HG03045 (cell line): Measurements from ENCODE around the gene SLC17A7.
"Not testable (repeated sequence)": the region's sequence is repeated elsewhere in the genome, so short reads cannot be mapped to it uniquely, and the experiment has no call there.

Experiments used
- ATAC-seq: cut with Tn5 transposase; IDR thresholded peaks from one replicate; pipeline ENCODE4 v1.9.1; 2021; ENCODE audit warnings: mild to moderate bottlenecking, moderate library complexity; ENCODE audit not compliant: unreplicated experiment

SLC17A7 gene

GRCh38 chr19:49441210-49441959 lies at the start of gene SLC17A7:
SLC17A7 (minus strand) TSS chr19:49441527; CDS start chr19:49441379, 148 bp downstream.
- no peak for ATAC-seq

- ATAC-seq, result no peak
Observed at GRCh38 chr19:49490287-49491029, 49.1 kb upstream of the SLC17A7 start.

GRCh38 chr19:49489601-49490167 lies 48.4 kb upstream of the SLC17A7 start:
- ATAC-seq, result no peak

GRCh38 chr19:49488863-49489537 lies 47.7 kb upstream of the SLC17A7 start:
- no peak for ATAC-seq

- ATAC-seq, result no peak
Observed at GRCh38 chr19:49488046-49488862, 46.9 kb upstream of the SLC17A7 start.

GRCh38 chr19:49487277-49488045 lies 46.1 kb upstream of the SLC17A7 start, which contains the start of gene RPL13A:
RPL13A (plus strand) TSS chr19:49487608; CDS start chr19:49487630, 22 bp downstream.
- ATAC-seq, result peak; percentile 90

- peak; percentile 2 for ATAC-seq
Observed at GRCh38 chr19:49486710-49487276, 45.5 kb upstream of the SLC17A7 start.

- no peak for ATAC-seq
Observed at GRCh38 chr19:49486232-49486631, 44.9 kb upstream of the SLC17A7 start.

GRCh38 chr19:49481020-49481683 lies 39.8 kb upstream of the SLC17A7 start:
- ATAC-seq, result no peak

- ATAC-seq, result no peak
Observed at GRCh38 chr19:49479975-49480628, 38.8 kb upstream of the SLC17A7 start.

GRCh38 chr19:49475995-49476880 lies 34.9 kb upstream of the SLC17A7 start:
- no peak for ATAC-seq

- no peak for ATAC-seq
Observed at GRCh38 chr19:49475191-49475917, 34.0 kb upstream of the SLC17A7 start.

- no peak for ATAC-seq
Observed at GRCh38 chr19:49474542-49474924, 33.2 kb upstream of the SLC17A7 start.

GRCh38 chr19:49473868-49474541 lies 32.7 kb upstream of the SLC17A7 start, which contains the start of gene FLT3LG:
FLT3LG (plus strand) TSS chr19:49474215; CDS start chr19:49474640, 425 bp downstream.
- ATAC-seq, result no peak

GRCh38 chr19:49473501-49473867 lies 32.2 kb upstream of the SLC17A7 start:
- not testable (repeated sequence) for ATAC-seq

- no peak for ATAC-seq
Observed at GRCh38 chr19:49472936-49473335, 31.6 kb upstream of the SLC17A7 start.
